DOHH2 (cell line): ENCODE results near the gene EIF2S2.

Experiments
- H3F3A ChIP-seq: fragments of 200-600 bp; sonication (generic), shearing (Covaris generic); 2 replicates; pipeline ENCODE4 v1.6.0; 2016; ENCODE audit warnings: antibody characterized with exemption, mild to moderate bottlenecking; ENCODE audit not compliant: control insufficient read depth, insufficient read depth
- H3K27ac ChIP-seq: fragments of 200-600 bp; sonication (generic); 2 replicates; pipeline ENCODE4 v1.5.1; 2014; ENCODE audit warnings: low read depth, mild to moderate bottlenecking, low read length, moderate library complexity
- H3K27me3 ChIP-seq: fragments of 200-600 bp; sonication (generic); 2 replicates; pipeline ENCODE4 v1.6.1; 2014; ENCODE audit warnings: mild to moderate bottlenecking, low read length, mixed read lengths; ENCODE audit not compliant: control insufficient read depth
- H3K36me3 ChIP-seq: fragments of 200-600 bp; sonication (generic); 2 replicates; pipeline ENCODE4 v1.6.1; 2014; ENCODE audit warnings: mild to moderate bottlenecking, low read length, moderate library complexity, mixed read lengths; ENCODE audit not compliant: control insufficient read depth
- H3K4me1 ChIP-seq: fragments of 200-600 bp; sonication (generic); 2 replicates; pipeline ENCODE4 v1.6.1; 2014; ENCODE audit warnings: mild to moderate bottlenecking, low read length, mixed read lengths; ENCODE audit not compliant: control insufficient read depth
- H3K4me2 ChIP-seq: fragments of 200-600 bp; sonication (generic); 2 replicates; pipeline ENCODE4 v1.6.0; 2014; ENCODE audit warnings: mild to moderate bottlenecking, low read length, moderate library complexity
- H3K4me3 ChIP-seq: fragments of 200-600 bp; sonication (generic); 2 replicates; pipeline ENCODE4 v1.5.1; 2014; ENCODE audit warnings: mild to moderate bottlenecking, low read length, mixed read lengths
- H3K79me2 ChIP-seq: fragments of 200-600 bp; sonication (generic); 2 replicates; pipeline ENCODE4 v1.6.1; 2014; ENCODE audit warnings: mild to moderate bottlenecking, low read length, mixed read lengths; ENCODE audit not compliant: control insufficient read depth
- H3K9me2 ChIP-seq: fragments of 200-600 bp; sonication (generic); replicated peaks from 2 replicates; pipeline ENCODE4 v1.6.1; 2014; ENCODE audit warnings: mild to moderate bottlenecking, low read length, mixed read lengths; ENCODE audit not compliant: control insufficient read depth
- H3K9me3 ChIP-seq: fragments of 200-600 bp; sonication (generic); 2 replicates; pipeline ENCODE4 v1.6.1; 2014; ENCODE audit warnings: antibody characterized with exemption, low read length, mixed read lengths; ENCODE audit not compliant: control insufficient read depth, insufficient read depth
- H4K20me1 ChIP-seq: fragments of 200-600 bp; sonication (generic); 2 replicates; pipeline ENCODE4 v1.6.0; 2014; ENCODE audit warnings: low read depth, mild to moderate bottlenecking, antibody characterized with exemption, low read length, moderate library complexity; ENCODE audit not compliant: control insufficient read depth, insufficient read depth
- EZH2phosphoT487 ChIP-seq: fragments of 200-600 bp; sonication (generic); IDR thresholded peaks from 2 replicates; pipeline ENCODE4 v1.6.1; 2017; ENCODE audit warnings: borderline replicate concordance, mild to moderate bottlenecking, antibody characterized with exemption, low read length, moderate library complexity, mixed read lengths
- TF ChIP-seq, protein P1 (sequence below): fragments of 200-600 bp; sonication (generic); IDR thresholded peaks from one replicate; pipeline ENCODE4 v1.5.1; 2014; ENCODE audit warnings: antibody characterized with exemption, mild to moderate bottlenecking, low read depth, low read length; ENCODE audit not compliant: poor library complexity, severe bottlenecking

Gene EIF2S2

DNA sequence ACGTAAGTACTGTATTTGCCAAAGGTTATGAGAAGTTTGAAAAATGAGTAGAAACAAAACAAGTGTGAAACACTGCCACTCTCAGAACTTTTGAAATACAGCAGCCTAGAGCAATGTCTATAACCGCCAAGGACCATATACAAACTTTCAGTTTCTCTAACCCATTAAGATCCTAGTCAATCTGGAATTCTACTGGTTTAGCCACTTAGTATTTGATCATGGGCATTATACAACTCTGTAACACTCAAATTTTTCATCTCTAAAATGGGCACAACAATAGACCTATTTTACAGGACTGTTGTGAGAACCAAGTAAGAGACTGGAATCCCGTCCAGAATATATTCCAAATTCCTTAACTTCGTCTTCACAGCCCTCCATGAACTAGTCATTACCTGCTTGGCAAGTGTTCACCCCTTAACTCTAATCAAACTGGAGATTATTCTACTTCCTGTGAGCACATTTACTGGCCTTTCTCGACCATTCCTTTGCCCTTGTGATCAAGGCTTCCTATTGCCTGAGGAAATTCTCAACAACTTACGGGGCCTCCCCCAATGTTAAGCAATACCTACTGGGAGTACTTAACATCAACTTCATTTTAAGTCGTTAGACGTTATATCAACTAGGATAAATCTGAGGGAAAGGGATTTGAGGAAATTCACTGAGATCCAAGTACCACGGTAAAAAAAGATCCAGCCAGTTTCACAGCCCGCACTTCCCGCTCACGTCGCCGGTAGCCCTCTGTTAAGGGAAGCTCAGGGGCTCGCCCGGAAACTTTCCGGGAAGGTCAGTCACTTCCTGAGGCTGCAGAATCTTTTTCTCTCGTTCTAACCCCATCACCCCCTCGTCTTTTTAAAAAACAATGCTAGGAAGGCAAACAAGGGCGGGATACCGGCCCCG lies 1.1 kb downstream of the EIF2S2 start:
- peaks cover 61% of the 10 kb centered on the region for H3K79me2 ChIP-seq
- H3K36me3 ChIP-seq, result peaks cover 60% of the 10 kb centered on the region

DNA sequence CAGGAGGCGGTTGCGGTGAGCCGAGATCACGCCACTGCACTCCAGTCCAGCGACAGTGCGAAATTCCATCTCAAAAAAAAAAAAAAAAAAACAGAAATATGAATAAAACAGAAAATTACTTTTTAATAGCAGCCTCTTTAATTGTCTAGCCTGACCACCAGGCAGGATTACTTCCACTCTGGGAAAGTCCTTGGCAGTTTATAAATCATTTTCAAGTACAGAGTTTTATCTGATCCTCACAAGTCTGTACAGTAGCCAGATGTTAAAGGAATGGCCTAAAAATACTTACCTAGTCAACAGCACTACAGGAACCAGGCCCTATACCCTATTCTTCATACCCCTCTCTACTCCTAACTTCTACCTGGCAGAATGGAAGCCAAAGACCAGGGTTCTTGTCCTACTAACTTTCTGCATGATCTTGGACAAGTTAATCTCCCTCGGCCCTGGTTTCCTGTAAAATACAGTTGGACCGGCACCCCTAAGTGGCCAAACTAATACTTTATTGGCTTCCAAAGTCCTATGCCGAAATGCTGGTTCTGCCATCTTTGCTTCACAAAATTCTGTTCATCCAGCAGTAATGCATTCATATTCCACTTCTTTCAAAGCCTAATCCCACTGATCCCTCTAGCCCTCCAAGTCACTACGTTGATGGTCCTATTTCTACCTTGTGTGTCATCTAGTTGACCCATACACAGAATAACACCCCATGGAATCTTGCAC lies 1.9 kb downstream of the EIF2S2 start:
- H3F3A ChIP-seq, result no peaks in the 10 kb centered on the region
- H3K9me3 ChIP-seq, result no peaks in the 10 kb centered on the region
- peak overlapping the region; percentile 86 for H3K4me2 ChIP-seq
- H4K20me1 ChIP-seq, result peaks cover 48% of the 10 kb centered on the region
- no peak overlapping the region for H3K27ac ChIP-seq
- no peaks in the 10 kb centered on the region for H3K9me2 ChIP-seq
- peaks cover 37% of the 10 kb centered on the region for H3K4me1 ChIP-seq
- H3K79me2 ChIP-seq, result peaks cover 69% of the 10 kb centered on the region
- peaks cover 68% of the 10 kb centered on the region for H3K36me3 ChIP-seq
- TF ChIP-seq, protein P1, sequence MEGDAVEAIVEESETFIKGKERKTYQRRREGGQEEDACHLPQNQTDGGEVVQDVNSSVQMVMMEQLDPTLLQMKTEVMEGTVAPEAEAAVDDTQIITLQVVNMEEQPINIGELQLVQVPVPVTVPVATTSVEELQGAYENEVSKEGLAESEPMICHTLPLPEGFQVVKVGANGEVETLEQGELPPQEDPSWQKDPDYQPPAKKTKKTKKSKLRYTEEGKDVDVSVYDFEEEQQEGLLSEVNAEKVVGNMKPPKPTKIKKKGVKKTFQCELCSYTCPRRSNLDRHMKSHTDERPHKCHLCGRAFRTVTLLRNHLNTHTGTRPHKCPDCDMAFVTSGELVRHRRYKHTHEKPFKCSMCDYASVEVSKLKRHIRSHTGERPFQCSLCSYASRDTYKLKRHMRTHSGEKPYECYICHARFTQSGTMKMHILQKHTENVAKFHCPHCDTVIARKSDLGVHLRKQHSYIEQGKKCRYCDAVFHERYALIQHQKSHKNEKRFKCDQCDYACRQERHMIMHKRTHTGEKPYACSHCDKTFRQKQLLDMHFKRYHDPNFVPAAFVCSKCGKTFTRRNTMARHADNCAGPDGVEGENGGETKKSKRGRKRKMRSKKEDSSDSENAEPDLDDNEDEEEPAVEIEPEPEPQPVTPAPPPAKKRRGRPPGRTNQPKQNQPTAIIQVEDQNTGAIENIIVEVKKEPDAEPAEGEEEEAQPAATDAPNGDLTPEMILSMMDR, result no peak
- no peak for TF ChIP-seq EZH2phosphoT487
- H3K27me3 ChIP-seq, result no peaks in the 10 kb centered on the region
- H3K4me3 ChIP-seq, result peak overlapping the region; percentile 94

More for the DNA sequence above, 1.1 kb downstream of the EIF2S2 start:
- H3K27ac ChIP-seq, result peak overlapping the region; percentile 75
- no peaks in the 10 kb centered on the region for H3K27me3 ChIP-seq
- peak overlapping the region; percentile 86 for H3K4me2 ChIP-seq
- TF ChIP-seq, protein P1, result no peak
- no peak for TF ChIP-seq EZH2phosphoT487
- H3K9me3 ChIP-seq, result no peaks in the 10 kb centered on the region
- H3K4me1 ChIP-seq, result peaks cover 37% of the 10 kb centered on the region
- H4K20me1 ChIP-seq, result peaks cover 46% of the 10 kb centered on the region
- H3K9me2 ChIP-seq, result no peaks in the 10 kb centered on the region
- no peaks in the 10 kb centered on the region for H3F3A ChIP-seq
- peak overlapping the region; percentile 94 for H3K4me3 ChIP-seq

DNA sequence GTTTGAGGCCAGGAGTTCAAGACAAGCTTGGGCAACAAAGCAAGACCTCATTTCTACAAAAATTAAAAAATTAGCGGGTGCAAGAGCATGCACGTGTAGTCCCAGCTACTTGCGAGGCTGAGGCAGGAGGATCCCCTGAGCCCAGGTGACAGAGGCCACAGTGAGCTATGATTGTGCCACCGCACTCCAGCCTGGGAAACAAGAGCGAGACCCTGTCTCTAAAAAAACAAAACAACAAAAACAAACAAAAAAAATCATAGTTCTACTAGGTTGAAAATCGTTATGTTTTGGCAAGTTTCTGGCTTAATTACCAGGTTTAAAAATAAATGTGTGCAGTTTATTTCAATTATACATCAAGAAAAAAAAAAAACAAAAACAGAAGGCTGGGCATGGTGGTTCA lies 2.6 kb downstream of the EIF2S2 start:
- H3F3A ChIP-seq, result 0 out of 2 replicates have a peak, but pooled peaks cover 2% of the 10 kb centered on the region
- H3K4me2 ChIP-seq, result peak overlapping the region; percentile 86
- peaks cover 37% of the 10 kb centered on the region for H3K4me1 ChIP-seq
- peaks cover 75% of the 10 kb centered on the region for H3K36me3 ChIP-seq
- no peaks in the 10 kb centered on the region for H3K9me3 ChIP-seq
- no peak overlapping the region for H3K27ac ChIP-seq
- no peaks in the 10 kb centered on the region for H3K27me3 ChIP-seq
- no peaks in the 10 kb centered on the region for H3K9me2 ChIP-seq
- H3K79me2 ChIP-seq, result peaks cover 76% of the 10 kb centered on the region
- no peak for TF ChIP-seq EZH2phosphoT487
- TF ChIP-seq, protein P1, result no peak
- H4K20me1 ChIP-seq, result peaks cover 49% of the 10 kb centered on the region
- peak overlapping the region; percentile 94 for H3K4me3 ChIP-seq
